ENCODE data around the gene QPRT.
"Not testable (repeated sequence)": the region's sequence is repeated elsewhere in the genome, so short reads cannot be mapped to it uniquely, and the experiment has no call there.

GRCh38 chr16:29689490-29690351, 10.7 kb downstream of the QPRT start:
- not testable (repeated sequence) for TF ChIP-seq EZH2phosphoT487 (IDR thresholded peaks at IDR 0.05; ENCODE audit: low read length); EZH2 (optimal IDR thresholded peaks at IDR 0.05; ENCODE audit: low read depth, low read length)
- TF ChIP-seq, protein P1, sequence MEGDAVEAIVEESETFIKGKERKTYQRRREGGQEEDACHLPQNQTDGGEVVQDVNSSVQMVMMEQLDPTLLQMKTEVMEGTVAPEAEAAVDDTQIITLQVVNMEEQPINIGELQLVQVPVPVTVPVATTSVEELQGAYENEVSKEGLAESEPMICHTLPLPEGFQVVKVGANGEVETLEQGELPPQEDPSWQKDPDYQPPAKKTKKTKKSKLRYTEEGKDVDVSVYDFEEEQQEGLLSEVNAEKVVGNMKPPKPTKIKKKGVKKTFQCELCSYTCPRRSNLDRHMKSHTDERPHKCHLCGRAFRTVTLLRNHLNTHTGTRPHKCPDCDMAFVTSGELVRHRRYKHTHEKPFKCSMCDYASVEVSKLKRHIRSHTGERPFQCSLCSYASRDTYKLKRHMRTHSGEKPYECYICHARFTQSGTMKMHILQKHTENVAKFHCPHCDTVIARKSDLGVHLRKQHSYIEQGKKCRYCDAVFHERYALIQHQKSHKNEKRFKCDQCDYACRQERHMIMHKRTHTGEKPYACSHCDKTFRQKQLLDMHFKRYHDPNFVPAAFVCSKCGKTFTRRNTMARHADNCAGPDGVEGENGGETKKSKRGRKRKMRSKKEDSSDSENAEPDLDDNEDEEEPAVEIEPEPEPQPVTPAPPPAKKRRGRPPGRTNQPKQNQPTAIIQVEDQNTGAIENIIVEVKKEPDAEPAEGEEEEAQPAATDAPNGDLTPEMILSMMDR (IDR thresholded peaks at IDR 0.05; ENCODE audit: low read length) = not testable (repeated sequence)
